HUES64 (cell line): ENCODE results near the gene CFTR.
"Not testable (repeated sequence)": the region's sequence is repeated elsewhere in the genome, so short reads cannot be mapped to it uniquely, and the experiment has no call there.

Experiments used
- H3K27ac ChIP-seq: 2 replicates; pipeline ENCODE4 v1.7.0; 2013; ENCODE audit warnings: low read depth, low read length, inconsistent platforms
- H3K27me3 ChIP-seq: 2 replicates; pipeline ENCODE4 v1.6.1; 2013; ENCODE audit warnings: mild to moderate bottlenecking, low read length; ENCODE audit not compliant: insufficient read depth
- H3K36me3 ChIP-seq: 2 replicates; pipeline ENCODE4 v1.6.1; 2013; ENCODE audit warnings: mild to moderate bottlenecking, low read length; ENCODE audit not compliant: insufficient read depth
- H3K4me1 ChIP-seq: 2 replicates; pipeline ENCODE4 v1.6.1; 2013; ENCODE audit warnings: mild to moderate bottlenecking, low read length, moderate library complexity; ENCODE audit not compliant: insufficient read depth
- H3K4me3 ChIP-seq: 2 replicates; pipeline ENCODE4 v1.5.1; 2013; ENCODE audit warnings: mild to moderate bottlenecking, low read length, moderate library complexity
- H3K9ac ChIP-seq: 2 replicates; pipeline ENCODE4 v1.6.1; 2013; ENCODE audit warnings: mild to moderate bottlenecking, low read depth, low read length
- H3K9me3 ChIP-seq: 2 replicates; pipeline ENCODE4 v1.6.1; 2013; ENCODE audit warnings: low read depth, low read length; ENCODE audit not compliant: insufficient read depth
- WGBS: fragments of 150-250, 120-280 bp; methylation state at CpG from one replicate; pipeline ENCODE4 v1.1.7; 2013; ENCODE audit warnings: missing lambda C conversion rate; 5-methylcytosine and 5-hydroxymethylcytosine counted together

CFTR gene

GRCh38 chr7:117689406-117689805, 209.6 kb downstream of the CFTR start:
- no peaks in the 10 kb centered on the region for H3K36me3 ChIP-seq
- H3K9me3 ChIP-seq: no peaks in the 10 kb centered on the region
- peaks cover 6% of the 10 kb centered on the region for H3K4me1 ChIP-seq
- H3K4me3 ChIP-seq: no peak overlapping the region
- no peak overlapping the region for H3K27ac ChIP-seq
- H3K27me3 ChIP-seq: no peaks in the 10 kb centered on the region
- no peak overlapping the region for H3K9ac ChIP-seq

GRCh38 chr7:117690147-117690546, 210.3 kb downstream of the CFTR start:
- no peak overlapping the region for H3K27ac ChIP-seq
- no peaks in the 10 kb centered on the region for H3K9me3 ChIP-seq
- no peak overlapping the region for H3K4me3 ChIP-seq
- no peak overlapping the region for H3K9ac ChIP-seq
- H3K27me3 ChIP-seq: no peaks in the 10 kb centered on the region
- 93% methylated on average over 1 of the region's 3 CpGs for WGBS
- H3K36me3 ChIP-seq: no peaks in the 10 kb centered on the region
- peaks cover 6% of the 10 kb centered on the region for H3K4me1 ChIP-seq

- no peak overlapping the region for H3K4me3 ChIP-seq
- no peak overlapping the region for H3K27ac ChIP-seq
- WGBS: 95% methylated on average over 7 of the region's 7 CpGs
- no peaks in the 10 kb centered on the region for H3K36me3 ChIP-seq
- no peaks in the 10 kb centered on the region for H3K27me3 ChIP-seq
- no peaks in the 10 kb centered on the region for H3K9me3 ChIP-seq
- no peaks in the 10 kb centered on the region for H3K4me1 ChIP-seq
- H3K9ac ChIP-seq: no peak overlapping the region
These were observed 212.5 kb downstream of the CFTR start for GRCh38 chr7:117692338-117692737.

- Histone ChIP-seq H3K27ac (no peak overlapping the region), H3K36me3 (no peaks in the 10 kb centered on the region), H3K4me1 (no peaks in the 10 kb centered on the region), H3K9ac (no peak overlapping the region), H3K4me3 (no peak overlapping the region), H3K9me3 (no peaks in the 10 kb centered on the region), H3K27me3 (no peaks in the 10 kb centered on the region)
- WGBS: 88% methylated on average over 2 of the region's 2 CpGs
These were observed 218.2 kb downstream of the CFTR start for GRCh38 chr7:117698018-117698417.

GRCh38 chr7:117704063-117704462, 224.2 kb downstream of the CFTR start:
- H3K27ac ChIP-seq: no peak overlapping the region
- no peaks in the 10 kb centered on the region for H3K27me3 ChIP-seq
- no peaks in the 10 kb centered on the region for H3K4me1 ChIP-seq
- H3K36me3 ChIP-seq: no peaks in the 10 kb centered on the region
- H3K9ac ChIP-seq: no peak overlapping the region
- H3K9me3 ChIP-seq: no peaks in the 10 kb centered on the region
- H3K4me3 ChIP-seq: no peak overlapping the region
- 100% methylated on average over 2 of the region's 3 CpGs for WGBS

GRCh38 chr7:117705630-117706029, 225.8 kb downstream of the CFTR start:
- Histone ChIP-seq H3K27me3 (no peaks in the 10 kb centered on the region), H3K36me3 (peaks cover under 1% of the 10 kb centered on the region; the same call in 1 of the 2 replicates), H3K27ac (no peak overlapping the region), H3K4me3 (no peak overlapping the region), H3K9me3 (no peaks in the 10 kb centered on the region), H3K9ac (no peak overlapping the region), H3K4me1 (no peaks in the 10 kb centered on the region)
- 86% methylated on average over 4 of the region's 4 CpGs for WGBS

GRCh38 chr7:117706210-117706609, 226.4 kb downstream of the CFTR start:
- Histone ChIP-seq H3K27ac (no peak overlapping the region), H3K4me1 (no peaks in the 10 kb centered on the region), H3K4me3 (no peak overlapping the region), H3K27me3 (no peaks in the 10 kb centered on the region), H3K9ac (no peak overlapping the region), H3K9me3 (no peaks in the 10 kb centered on the region), H3K36me3 (peaks cover 6% of the 10 kb centered on the region; the same call in 1 of the 2 replicates)
- no CpG with 5 or more reads among the region's 2 CpGs for WGBS

GRCh38 chr7:117707080-117707479, 227.3 kb downstream of the CFTR start:
- Histone ChIP-seq H3K36me3 (peaks cover 10% of the 10 kb centered on the region; the same call in 1 of the 2 replicates), H3K9ac (no peak overlapping the region), H3K4me1 (no peaks in the 10 kb centered on the region), H3K4me3 (no peak overlapping the region), H3K27ac (no peak overlapping the region), H3K9me3 (no peaks in the 10 kb centered on the region), H3K27me3 (no peaks in the 10 kb centered on the region)

GRCh38 chr7:117708173-117708572, 228.3 kb downstream of the CFTR start:
- not testable (repeated sequence) for H3K27me3 ChIP-seq, H3K36me3 ChIP-seq, H3K27ac ChIP-seq, H3K4me3 ChIP-seq, H3K9me3 ChIP-seq, H3K4me1 ChIP-seq, H3K9ac ChIP-seq
- 94% methylated on average over 4 of the region's 4 CpGs for WGBS

- Histone ChIP-seq H3K27me3 (no peaks in the 10 kb centered on the region), H3K9ac (no peak overlapping the region), H3K4me1 (peaks cover 3% of the 10 kb centered on the region; the same call in 1 of the 2 replicates), H3K27ac (no peak overlapping the region), H3K36me3 (peaks cover 10% of the 10 kb centered on the region; the same call in 1 of the 2 replicates), H3K4me3 (no peak overlapping the region), H3K9me3 (no peaks in the 10 kb centered on the region)
- WGBS: 100% methylated on average over 1 of the region's 1 CpG
These were observed 231.7 kb downstream of the CFTR start for GRCh38 chr7:117711556-117711955.

GRCh38 chr7:117715784-117716445, 236.1 kb downstream of the CFTR start:
- no peak overlapping the region for H3K27ac ChIP-seq
- H3K36me3 ChIP-seq: peaks cover 35% of the 10 kb centered on the region
- H3K9me3 ChIP-seq: no peaks in the 10 kb centered on the region
- WGBS: 82% methylated on average over 3 of the region's 3 CpGs
- no peaks in the 10 kb centered on the region for H3K27me3 ChIP-seq
- H3K4me3 ChIP-seq: no peak overlapping the region
- H3K9ac ChIP-seq: no peak overlapping the region
- peaks cover 3% of the 10 kb centered on the region; the same call in 1 of the 2 replicates for H3K4me1 ChIP-seq
